Activated CD4-positive, alpha-beta T cell treated with anti-CD3 and anti-CD28 coated beads for 48 hours (primary cell): Measurements from ENCODE around the gene PORCN.
"Not testable (repeated sequence)": the region's sequence is repeated elsewhere in the genome, so short reads cannot be mapped to it uniquely, and the experiment has no call there.

ENCODE experiments used
- DNase-seq: peaks from one replicate; pipeline ENCODE4 v3.0.0-alpha.2; 2020

The PORCN gene

DNA sequence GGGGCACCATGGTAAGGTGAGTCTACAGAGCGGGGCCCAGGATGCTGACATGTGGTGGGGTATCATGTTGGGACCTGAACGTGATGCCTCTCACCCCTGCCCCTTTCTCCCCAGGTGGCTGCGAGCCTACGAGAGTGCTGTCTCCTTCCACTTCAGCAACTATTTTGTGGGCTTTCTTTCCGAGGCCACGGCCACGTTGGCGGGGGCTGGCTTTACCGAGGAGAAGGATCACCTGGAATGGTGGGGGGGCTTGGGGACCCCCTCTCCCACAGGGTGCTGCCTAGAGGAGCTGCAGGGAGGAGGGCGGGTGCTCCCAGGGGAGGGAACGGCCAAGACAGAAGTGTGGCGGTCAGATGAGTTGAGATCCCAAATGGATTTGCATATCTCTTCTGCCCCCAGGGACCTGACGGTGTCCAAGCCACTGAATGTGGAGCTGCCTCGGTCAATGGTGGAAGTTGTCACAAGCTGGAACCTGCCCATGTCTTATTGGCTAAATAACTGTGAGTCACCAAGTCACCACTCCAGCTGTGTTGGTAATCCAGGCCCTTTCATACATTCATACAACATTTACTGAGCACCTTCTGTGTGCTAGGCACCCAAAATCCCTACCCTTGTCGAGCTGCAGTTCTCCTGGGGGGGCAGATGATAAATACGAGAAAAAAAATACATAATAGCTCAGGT is 5.5 kb downstream of the PORCN start:
- DNase-seq: no peak

DNA sequence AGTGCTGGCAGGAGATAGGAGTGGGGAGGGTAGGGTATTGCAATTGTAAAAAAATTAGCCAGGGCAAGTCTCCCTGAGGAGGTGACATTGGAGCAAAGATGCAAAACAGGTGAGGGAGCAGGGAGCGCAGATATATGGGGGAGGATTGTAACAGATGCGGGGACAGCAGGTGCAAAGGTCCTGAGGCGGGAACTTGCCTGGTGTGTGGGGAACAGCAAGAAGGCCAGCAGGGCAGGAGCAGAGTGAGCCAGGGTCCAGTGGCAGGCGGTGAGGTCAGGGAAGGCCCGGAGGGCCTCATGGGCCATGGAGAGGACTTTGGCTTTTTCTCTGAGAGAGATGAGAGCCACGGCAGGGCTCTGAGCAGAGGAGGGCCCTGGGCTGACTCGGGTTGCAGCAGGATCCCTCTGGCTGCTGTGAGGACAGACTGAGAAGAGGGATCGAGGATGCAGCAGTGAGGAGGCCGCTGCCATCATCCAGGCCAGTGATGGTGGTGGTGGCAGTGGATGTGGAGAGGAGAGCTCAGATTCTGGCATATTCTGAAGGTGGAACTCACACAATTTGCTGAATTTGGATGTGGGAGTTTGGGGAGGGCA is 6.2 kb downstream of the PORCN start:
- no peak for DNase-seq

DNA sequence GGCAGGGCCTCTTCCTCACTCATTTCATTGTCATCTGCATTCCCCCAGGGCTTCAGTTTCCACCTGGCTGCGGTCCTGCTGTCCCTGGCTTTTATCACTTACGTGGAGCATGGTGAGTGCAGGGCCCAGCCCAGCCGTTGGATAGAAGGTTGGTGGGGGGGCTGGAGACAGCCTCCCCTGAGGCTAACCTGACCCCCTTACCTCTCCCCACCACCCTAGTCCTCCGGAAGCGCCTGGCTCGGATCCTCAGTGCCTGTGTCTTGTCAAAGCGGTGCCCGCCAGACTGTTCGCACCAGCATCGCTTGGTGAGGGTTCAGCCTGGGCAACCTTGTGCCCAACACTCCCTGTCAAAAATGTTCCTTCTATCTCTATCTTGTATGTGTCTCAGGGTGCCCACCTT is 7.0 kb downstream of the PORCN start:
- DNase-seq: no peak

DNA sequence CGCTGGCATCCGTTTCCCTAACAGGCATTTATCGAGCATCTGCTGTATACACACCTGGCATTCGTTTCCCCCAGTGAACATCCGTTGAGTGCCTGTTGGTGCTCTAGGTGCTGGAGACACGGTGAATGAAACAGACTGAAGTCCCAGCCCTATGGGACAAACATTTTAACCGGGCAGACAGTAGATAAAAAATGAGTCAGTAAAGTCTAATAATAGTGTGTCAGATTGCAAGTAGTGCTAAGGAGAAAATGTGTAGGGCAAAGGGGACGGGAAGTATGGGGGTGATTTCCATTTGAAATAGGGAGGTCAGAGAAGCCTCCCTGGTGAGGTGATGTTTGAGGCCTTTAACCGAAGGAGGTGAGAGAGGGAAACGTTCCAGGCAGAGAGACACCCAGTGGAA is 7.5 kb downstream of the PORCN start:
- no peak for DNase-seq

DNA sequence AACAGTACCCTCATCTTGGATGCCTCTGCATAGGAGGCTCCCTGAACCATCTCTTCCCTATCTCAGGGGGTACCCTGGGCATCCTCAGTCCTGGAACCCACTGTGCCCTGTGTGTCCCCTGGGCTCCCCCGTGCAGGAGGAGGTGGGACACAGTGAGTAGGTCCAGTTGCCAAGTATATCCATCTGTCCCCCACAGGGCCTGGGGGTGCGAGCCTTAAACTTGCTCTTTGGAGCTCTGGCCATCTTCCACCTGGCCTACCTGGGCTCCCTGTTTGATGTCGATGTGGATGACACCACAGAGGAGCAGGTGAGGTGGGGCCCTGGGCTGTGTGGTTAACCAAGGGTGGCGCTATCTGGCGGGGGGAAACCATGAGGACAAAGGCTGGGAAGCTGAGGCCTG is 8.2 kb downstream of the PORCN start:
- DNase-seq: no peak

DNA sequence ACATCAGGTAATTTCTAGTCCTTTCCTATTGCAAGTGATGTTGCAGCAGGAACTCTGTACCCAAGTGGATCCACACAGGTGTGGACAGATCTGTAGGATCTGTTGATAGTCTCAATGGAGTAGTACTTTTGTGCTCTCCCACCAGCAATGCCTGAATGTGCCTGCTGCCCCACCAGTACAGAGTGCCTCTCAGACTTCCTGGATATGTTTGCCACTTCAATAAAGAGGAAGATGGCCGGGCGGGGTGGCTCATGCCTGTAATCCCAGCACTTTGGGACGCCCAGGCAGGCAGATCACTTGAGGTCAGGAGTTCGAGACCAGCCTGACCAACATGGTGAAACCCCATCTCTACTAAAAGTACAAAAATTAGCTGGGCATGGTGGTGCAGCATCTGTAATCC is 10.7 kb downstream of the PORCN start:
- DNase-seq: not testable (repeated sequence)

DNA sequence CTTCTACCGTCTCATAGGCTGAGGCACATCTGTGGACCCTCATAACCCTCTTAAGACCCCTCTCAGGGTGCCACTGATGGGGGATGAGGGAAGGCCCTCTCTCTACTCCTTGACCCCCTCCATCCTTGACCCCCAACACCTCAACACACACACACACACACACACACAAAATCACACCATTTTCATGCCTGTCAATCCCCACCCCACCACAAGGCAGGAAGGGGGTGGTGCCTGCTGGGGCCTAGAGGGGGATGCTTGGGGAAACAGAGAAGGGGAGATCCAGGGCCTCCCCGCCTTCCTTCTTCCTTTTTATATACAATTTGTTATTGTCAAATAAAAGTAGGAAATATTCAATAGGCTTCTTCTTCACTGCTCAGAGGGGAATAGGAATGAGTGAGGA is 11.7 kb downstream of the PORCN start:
- no peak for DNase-seq

DNA sequence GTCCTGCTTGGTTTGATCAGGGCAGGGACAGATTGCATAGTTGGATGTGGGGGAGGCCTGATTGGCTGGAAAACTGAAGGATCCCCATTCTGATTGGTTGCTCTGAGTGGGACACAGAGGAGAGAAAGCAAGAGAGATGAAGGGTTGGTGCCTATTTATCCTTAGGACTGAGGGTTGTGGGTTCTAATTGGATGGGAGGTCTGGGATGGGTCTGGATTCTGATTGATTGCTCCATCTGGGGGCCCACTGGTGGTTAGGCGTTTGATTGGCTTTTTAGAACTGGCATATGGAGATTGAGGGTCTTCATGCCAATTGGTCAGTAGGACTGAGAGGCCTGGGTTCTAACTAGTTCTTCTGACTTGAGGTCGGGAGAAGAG is 12.2 kb downstream of the PORCN start:
- DNase-seq: no peak

DNA sequence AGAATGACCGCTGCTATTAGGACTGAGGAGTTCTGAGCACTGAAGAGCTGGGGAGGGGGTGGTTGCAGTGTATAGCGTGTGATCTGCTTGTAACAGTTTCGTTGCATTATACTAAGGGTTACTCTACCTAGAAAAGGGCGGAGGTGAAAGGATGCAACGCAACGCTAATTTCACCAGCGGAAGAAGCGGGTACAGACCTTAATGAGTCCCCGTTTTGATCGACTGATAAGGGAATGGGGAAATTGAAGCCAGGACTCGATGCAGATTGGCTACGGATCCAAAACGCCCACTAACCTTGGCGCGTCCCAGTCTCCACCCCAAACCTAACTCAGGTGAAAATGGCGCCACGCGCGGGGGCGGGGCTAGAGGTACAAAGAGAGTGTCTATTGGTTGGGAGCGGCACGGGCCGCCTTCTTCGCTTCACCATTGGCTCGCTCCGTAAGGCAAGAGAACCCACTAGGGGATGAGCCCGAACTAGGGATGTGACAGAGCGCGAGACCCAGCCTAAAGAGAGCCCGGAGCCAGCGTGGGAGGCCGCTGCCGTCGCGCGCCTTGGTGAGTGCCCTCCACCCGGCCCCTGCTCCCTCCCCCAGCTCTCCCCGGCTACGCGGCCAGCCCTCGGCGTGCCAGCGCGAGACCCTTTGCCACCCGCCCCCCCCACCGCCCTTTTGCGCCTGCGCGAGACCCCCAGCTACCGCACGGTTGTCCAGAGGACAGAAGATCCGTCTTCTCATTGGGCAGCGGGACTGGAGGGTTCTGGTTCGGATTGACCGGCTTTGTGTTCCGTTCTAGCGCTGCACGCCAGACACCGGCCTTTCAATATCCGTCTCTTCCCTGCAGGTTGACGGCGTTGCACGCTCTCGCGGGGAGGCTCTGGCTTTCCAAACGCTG is 12.8 kb downstream of the PORCN start, which contains the start of gene EBP:
Gene EBP, plus strand, starts transcription at position 456 of the 891 bp plus-strand sequence. CDS start 1,964 bp downstream, outside the sequence.
- peak; percentile 97 for DNase-seq

DNA sequence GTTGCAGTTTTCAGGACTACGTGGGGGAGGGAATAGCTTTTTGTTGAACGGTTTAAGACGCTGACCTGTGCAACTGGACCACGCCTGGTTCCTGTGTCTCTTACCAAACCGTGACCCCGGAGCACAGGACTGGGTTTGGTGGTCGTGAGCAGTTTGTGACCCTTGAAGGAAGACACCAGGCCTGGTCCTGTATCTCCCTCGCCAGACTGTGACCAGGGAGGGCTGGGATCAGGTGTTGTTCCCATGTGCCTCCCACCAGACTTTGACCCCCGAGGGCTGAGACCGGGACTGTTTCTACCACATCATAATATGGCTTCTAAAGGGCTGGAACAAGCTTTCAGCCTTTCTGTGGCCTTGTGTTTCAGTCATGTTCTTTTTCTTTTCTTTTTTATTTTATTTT is 13.5 kb downstream of the PORCN start:
- no peak for DNase-seq

DNA sequence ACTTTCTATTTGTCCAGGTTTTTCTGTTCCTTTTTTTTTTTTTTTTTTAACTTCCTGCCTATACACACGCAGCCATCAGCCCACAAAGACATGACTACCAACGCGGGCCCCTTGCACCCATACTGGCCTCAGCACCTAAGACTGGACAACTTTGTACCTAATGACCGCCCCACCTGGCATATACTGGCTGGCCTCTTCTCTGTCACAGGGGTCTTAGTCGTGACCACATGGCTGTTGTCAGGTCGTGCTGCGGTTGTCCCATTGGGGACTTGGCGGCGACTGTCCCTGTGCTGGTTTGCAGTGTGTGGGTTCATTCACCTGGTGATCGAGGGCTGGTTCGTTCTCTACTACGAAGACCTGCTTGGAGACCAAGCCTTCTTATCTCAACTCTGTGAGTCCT is 14.9 kb downstream of the PORCN start:
- no peak for DNase-seq

DNA sequence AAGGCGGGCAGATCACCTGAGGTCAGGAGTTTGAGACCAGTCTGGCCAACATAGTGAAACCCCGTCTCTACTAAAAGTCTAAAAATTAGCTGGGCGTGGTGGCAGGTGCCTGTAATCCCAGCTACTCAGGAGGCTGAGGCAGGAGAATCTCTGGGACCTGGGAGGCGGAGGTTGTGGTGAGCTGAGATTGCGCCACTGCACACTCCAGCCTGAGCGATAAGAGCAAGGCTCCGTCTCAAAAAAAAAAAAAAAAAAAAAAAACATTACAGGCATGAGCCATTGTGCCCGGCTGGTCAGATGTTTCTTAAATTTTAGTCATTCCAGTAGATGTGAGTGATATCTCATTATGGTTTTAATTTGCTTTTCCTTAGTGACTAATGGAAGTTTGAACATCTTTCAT is 17.1 kb downstream of the PORCN start:
- not testable (repeated sequence) for DNase-seq

DNA sequence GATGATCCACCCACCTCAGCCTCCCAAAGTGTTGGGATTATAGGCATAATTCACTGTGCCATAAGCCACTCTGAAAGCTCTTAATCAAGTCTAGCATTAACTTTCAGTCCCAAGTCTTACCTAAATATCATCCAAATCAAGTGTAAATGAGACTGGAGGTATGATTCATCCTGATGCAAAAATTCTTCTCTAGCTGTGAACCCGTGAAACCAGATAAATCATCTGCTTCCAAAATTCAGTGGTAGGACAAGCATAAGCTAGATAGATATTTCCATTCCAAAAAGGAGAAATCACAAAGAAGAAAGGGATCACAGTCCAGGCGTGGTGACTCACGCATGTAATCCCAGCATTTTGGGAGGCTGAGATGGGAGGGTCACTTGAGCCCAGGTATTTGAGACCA is 21.9 kb downstream of the PORCN start:
- no peak for DNase-seq

DNA sequence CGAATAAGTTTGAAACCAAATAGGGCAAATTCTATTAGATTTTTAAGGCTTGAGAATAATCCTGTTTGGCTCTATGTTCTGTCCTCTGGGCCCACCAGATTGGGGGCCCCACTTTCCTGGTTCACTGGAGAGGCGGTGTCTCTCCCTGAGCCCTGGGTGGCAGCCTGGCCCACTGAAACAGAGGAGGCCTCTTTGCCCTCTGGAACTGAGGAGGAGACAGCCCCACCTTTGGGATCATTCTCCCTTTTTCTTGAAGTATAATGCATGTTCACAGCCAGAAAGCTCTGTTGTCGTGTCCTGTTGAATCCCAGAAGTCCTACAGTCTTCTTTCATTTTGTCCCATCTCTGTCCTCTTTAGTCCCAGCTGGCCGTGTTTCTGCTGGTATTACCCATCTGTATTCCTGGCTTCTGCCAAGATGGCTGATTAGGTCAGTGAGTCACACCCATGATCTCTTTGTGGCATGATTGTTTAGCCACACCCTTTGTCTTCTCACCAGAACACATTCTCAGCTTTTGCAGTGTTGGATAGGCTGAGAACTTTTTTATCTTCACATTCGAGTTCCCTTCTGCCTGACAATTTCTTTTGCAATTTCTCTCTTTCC is 22.7 kb downstream of the PORCN start:
- peak; percentile 7 for DNase-seq

DNA sequence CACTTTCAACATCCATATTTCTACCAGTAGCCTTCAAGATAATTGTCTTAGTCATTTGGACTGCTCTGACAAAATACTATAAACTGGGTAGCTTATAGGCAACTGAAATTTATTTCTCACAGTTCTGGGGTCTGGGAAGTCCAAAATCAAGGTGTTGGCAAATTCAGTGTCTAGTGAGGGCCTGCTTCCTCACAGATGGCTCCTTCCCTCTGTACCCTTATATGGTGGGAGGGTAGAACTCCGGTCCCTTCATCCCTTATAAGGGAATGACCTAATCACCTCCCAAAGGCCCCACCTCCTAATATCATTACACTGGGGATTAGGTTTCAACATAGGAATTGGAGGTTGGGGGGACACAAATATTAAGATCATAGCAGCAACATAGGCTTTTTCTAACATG is 23.4 kb downstream of the PORCN start:
- DNase-seq: no peak

DNA sequence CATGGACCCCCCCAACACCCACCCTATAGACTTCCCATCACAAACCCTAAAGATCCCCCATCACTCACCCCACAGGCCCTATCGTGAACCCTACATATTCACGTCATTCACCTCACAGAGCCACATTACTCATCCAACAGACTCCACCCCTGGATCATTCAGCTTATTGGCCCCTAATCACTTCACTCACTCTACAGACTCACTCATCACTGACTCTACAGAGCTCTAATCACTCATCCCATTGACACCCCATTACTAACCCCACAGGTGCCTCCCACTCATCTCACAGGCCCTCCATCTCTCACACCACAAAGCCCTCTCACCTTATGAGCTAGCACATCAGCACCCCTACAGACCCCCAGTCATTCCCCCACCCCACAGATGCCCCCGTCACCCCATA is 24.4 kb downstream of the PORCN start:
- DNase-seq: no peak

DNA sequence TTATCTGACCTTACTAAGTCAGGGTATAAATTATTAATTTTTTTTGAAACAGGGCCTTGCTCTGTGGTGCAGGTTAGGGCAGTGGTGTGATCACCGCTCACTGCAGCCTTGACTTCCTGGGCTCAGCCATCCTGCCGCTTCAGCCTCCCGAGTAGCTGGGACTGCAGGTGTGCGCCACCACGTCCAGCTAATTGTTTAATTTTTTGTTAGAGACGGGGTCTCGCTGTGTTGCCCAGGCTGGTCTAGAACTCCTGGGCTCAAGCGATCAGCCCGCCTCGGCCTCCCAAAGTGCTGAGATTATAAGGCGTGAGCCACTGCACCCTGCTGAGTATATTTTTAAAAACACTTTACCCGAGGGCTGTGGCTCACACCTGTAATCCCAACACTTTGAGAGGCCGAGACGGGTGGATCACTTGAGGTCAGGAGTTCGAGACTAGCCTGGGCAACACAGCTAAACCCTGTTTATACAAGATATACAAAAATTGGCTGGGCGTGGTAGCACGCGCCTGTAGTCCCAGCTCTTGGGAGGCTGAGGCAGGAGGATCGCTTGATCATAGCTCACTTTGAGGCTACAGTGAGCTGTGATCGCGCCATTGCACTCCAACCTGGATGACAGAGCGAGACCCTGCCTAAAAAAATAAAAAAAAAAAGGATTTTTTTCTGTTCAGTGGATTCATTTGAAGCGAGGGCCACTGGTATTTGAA is 30.0 kb downstream of the PORCN start:
- DNase-seq: no peak

DNA sequence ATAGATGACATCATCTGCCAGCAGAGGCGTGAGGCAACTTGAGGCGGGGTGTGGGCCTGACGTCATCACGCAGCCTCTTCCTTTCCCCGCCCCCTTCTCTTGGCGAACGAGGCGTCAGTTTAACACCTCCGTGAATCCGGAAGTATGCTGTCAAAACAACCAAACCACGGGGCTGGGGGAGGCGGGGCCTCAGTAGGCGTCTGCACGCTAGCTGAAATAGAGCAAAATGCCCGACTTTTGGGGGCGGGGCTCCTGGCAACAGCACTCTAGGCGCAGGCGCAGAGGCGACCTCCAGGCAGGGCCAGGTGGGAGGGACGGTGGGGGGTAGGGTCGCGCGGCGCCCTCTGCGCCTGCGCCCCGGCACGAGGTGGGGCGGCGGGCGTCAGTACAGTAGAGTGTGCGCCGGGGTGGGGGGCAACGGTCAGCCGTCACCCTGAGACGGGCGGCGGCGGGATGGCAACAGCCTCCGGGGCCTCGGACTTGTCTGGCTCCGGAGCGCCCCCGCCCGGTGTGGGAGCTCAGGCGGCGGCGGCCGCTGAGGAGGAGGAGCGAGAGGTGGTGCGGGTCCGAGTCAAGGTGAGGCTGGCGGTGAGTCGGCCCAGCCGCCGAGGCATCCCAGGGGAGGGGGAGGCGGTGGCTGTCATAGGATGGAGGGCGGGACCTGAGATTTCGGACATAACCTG is 30.7 kb downstream of the PORCN start, which contains the start of gene TBC1D25:
Gene TBC1D25, plus strand, starts transcription at position 370 of the 683 bp plus-strand sequence. Its CDS starts 84 bp downstream, at position 454.
- peak; percentile 97 for DNase-seq

DNA sequence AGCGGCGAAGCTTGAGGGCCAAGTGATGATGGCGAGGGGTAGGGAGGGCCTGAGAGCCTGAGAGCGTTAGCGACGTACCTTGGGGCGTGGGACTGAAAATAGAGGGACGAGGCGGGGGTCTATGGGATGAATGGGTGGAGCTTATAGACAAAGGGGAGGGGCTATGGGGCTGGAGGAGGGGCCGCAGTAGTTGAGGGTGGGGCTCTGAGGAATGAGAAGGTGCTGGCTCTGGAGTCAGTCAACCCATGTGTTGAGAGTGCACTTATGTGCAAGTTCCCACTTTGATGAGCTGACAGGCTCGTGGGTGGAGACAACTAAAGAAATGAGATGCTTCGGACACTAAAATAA is 31.2 kb downstream of the PORCN start:
- peak; percentile 68 for DNase-seq

DNA sequence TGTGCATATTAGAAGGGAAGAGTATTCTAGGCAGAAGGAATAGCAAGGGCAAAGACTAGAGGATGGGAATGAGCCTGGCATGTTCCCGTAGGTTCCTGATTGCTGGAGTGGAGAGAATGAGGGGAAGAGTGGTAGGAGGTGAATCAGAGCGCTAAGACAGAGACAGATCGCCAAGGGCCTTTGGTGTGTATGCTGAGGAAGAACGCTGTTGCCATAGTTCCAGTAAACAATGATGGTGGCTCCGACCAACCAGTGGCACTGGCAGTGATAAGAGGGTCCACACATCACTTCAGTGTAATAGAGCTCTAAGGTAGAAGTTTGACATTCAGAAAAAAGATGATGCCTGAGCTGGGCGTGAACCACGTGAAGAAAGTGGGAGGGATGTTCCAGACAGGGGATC is 31.7 kb downstream of the PORCN start:
- DNase-seq: no peak

DNA sequence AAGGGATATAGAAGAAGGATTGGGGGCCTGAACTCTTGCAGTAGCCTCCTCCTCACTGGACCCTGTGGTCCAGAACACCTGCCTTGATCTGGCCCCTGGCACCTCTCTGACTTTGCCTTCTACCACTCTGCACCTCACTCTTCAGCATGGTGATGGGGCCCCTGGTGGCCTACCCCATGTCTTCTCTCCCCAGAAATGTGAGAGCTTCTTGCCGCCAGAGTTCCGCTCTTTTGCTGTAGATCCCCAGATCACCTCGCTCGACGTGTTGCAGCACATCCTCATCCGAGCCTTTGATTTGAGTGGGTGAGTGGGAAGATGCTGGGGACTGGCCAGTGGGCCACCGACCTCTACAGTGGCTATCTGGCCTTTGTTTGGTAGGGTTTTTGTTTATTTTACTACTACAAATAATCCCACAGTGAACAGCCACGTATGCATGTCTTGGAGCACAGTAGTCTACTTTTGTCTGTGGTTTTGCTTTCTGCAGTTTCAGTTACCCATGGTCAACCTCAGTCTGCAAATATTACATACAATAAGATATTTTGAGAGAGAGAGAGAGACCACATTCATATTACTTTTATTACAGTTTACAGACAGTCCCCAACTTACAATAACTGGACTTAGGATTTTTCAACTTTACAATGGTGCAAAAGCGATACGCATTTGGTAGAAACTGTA is 32.5 kb downstream of the PORCN start:
- no peak for DNase-seq

DNA sequence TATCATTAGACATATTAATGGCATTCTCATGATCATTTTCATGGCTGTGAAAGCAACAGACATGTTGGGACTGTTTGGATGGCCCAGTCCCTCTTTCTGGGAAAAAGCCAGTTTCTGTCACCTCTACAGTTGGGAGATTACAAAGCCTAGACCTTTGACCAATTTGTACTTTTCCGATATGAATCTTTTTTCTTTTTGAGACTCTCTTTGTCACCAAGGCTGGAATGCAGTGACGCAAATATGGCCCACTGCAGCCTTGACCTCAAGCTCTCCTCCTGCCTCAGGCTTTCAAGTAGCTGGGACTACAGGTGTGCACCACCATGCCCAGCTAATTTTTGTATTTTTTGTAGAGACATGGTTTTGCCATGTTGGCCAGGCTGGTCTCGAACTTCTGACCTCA is 40.1 kb downstream of the PORCN start:
- DNase-seq: no peak
